Activated CD4-positive, alpha-beta T cell treated with anti-CD3 and anti-CD28 coated beads for 36 hours (primary cell): ENCODE measurements around the gene COMP. TPM values are rescaled to one million over a fixed set of nuclear protein-coding genes. Genes with fewer than 3 reads are reported as not detected.

Source experiments
- ATAC-seq: fragments of 200-7000 bp; cut with Tn5 transposase; one replicate; pipeline ENCODE4 v1.10.0; 2021; ENCODE audit warnings: mild to moderate bottlenecking, moderate library complexity
- CTCF ChIA-PET: fragments of 350-600 bp; sonication (Branson Sonifier 250); formaldehyde crosslinking; loops from one replicate; lab custom pipeline; 2021; ENCODE audit warnings: antibody characterized with exemption; lab: Charles Lee
- POLR2A ChIA-PET: fragments of 350-600 bp; sonication (Branson Sonifier 250); formaldehyde crosslinking; loops from one replicate; lab custom pipeline; 2021; ENCODE audit warnings: antibody characterized with exemption, inconsistent platforms; lab: Charles Lee
- DNase-seq: peaks from one replicate; pipeline ENCODE4 v3.0.0-alpha.2; 2020
- H3K27ac Mint-ChIP-seq: one replicate; pipeline ENCODE4 v1.8.0; 2021; ENCODE audit warnings: mixed read lengths
- H3K27me3 Mint-ChIP-seq: one replicate; pipeline ENCODE4 v1.8.0; 2021; ENCODE audit warnings: mixed read lengths
- H3K36me3 Mint-ChIP-seq: one replicate; pipeline ENCODE4 v1.8.0; 2021; ENCODE audit warnings: low read depth, mixed read lengths
- H3K4me1 Mint-ChIP-seq: one replicate; pipeline ENCODE4 v1.8.0; 2021; ENCODE audit warnings: mixed read lengths
- H3K4me3 Mint-ChIP-seq: one replicate; pipeline ENCODE4 v1.8.0; 2021; ENCODE audit warnings: mild to moderate bottlenecking, moderate library complexity, mixed read lengths
- H3K9me3 Mint-ChIP-seq: one replicate; pipeline ENCODE4 v1.8.0; 2021; ENCODE audit warnings: low read depth, mixed read lengths
- intact Hi-C, 2 experiments: fragments of 100-400 bp; cut with DNase I in 1 of 2; cut with micrococcal nuclease in 1 of 2; formaldehyde crosslinking; loops; one replicate each; pipeline versions ENCODE4 v1.14.2 to v1.15.1; 2022 to 2024; cut with DNase I, micrococcal nuclease
- total RNA-seq, 2 experiments: library from RNA; stranded (reverse); gene quantifications; one replicate each; pipeline ENCODE4 v1.2.3, GENCODE V29; 2021

Gene COMP
- total RNA-seq, 2 experiments from 2014 or later: not detected

DNA sequence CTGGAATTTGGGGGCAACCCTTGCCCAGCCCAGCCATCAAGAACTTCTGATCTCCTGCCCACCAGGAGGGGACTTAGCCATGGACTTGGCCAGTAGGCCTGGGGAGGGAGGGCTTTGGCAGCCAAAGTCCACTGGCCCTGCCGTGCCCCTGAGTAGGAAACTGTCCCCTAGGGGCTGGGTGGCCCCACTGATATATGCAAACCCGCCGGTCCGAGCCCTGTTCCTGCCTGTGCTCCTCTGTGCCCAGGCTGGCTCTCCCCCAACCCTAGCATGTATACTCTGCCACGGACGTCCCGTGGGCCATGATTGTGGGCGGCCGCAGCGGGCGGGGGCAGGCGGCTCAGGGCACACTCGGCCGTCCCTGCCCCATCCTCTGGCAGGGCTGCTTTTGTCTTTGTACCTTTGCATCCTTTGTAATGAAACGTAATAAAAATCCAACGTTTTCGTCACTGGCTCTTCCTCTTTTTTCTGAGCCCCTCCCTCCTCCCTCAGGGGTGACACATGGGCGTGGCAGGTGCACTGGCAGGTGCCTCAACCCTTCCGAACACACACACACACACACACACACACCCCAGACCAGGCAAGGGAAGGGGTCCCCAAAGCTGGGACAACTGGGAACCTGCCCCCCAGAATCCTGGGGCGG lies 9.1 kb downstream of the COMP start:
- no peak for ATAC-seq
- no peaks in the 10 kb centered on the region for H3K9me3 Mint-ChIP-seq
- no peak overlapping the region for H3K4me3 Mint-ChIP-seq
- intact Hi-C loops: loop anchor here in 1 of 2 experiments (10.0 kb wide), 1 partner anchor 187 kb away; no protein-coding TSS in a partner anchor
- H3K36me3 Mint-ChIP-seq: no peaks in the 10 kb centered on the region
- H3K27ac Mint-ChIP-seq: no peak overlapping the region
- DNase-seq: no peak
- peaks cover 19% of the 10 kb centered on the region for H3K27me3 Mint-ChIP-seq
- CTCF ChIA-PET: interaction anchor here (0.7 kb wide), 1 partner anchor 14 kb away, joined by 3 read pairs; no protein-coding TSS in a partner anchor
- peaks cover 11% of the 10 kb centered on the region for H3K4me1 Mint-ChIP-seq
- POLR2A ChIA-PET: no interaction called here

- Mint-ChIP-seq H3K36me3 (no peaks in the 10 kb centered on the region), H3K9me3 (no peaks in the 10 kb centered on the region), H3K27ac (no peak overlapping the region), H3K27me3 (peaks cover 11% of the 10 kb centered on the region), H3K4me3 (no peak overlapping the region), H3K4me1 (peaks cover 7% of the 10 kb centered on the region)
- intact Hi-C loops: loop anchor here in 1 of 2 experiments (10.0 kb wide), 1 partner anchor 186 kb away; no protein-coding TSS in a partner anchor
- ATAC-seq (no peak), DNase-seq (no peak)
- ChIA-PET POLR2A (no interaction called here), CTCF (no interaction called here)
Measured at GRCh38 chr19:18781047-18781600, 10.0 kb downstream of the COMP start.

DNA sequence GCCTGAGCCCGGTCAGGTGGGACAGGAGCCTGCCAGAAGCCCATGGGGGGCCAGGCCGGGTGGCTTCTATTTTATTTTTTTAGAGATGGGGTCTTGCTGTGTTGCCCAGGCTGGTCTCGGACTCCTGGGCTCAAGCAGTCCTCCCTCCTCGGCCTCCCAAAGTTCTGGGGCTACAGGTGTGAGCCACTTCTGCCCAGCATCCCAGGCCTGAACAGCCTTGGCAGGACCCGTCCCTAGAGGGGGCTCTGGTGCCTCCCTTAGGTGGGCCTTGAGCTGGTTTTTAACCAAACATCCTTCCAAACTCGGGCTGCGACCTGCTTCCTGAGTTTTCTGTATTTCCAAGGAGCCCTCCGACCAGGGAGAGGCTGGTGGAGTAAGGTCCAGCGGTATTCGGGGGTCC lies 10.5 kb downstream of the COMP start:
- ATAC-seq: no peak
- POLR2A ChIA-PET: no interaction called here
- intact Hi-C loops: loop anchor here in 1 of 2 experiments (10.0 kb wide), 1 partner anchor 186 kb away; no protein-coding TSS in a partner anchor

DNA sequence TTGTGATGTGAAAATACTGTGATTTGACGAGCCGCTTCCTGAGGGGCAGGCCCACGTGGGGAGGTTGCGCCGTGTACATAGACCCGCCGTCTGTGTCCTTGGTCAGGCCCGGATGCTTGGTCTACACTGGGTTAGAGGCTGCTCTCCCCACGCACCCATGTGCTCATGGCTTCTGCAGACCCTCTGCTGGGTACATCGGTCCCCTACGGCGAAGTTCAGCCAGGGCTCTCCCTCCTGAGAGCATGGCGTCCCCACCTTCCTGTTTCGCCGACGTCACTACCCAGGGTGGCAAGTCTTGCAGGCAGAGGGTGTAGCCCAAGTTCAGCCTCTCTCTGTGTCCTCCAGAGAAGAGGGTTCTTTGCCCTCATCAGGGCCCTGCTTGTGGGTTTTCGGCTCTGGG lies 11.0 kb downstream of the COMP start:
- Mint-ChIP-seq H3K9me3 (no peaks in the 10 kb centered on the region), H3K27me3 (peaks cover 4% of the 10 kb centered on the region)
- intact Hi-C loops: loop anchor here in 1 of 2 experiments (10.0 kb wide), 1 partner anchor 185 kb away; no protein-coding TSS in a partner anchor

More for the DNA sequence above, 10.5 kb downstream of the COMP start:
- H3K4me3 Mint-ChIP-seq: no peak overlapping the region
- no peaks in the 10 kb centered on the region for H3K36me3 Mint-ChIP-seq
- no peaks in the 10 kb centered on the region for H3K9me3 Mint-ChIP-seq
- no peak overlapping the region for H3K27ac Mint-ChIP-seq
- peaks cover 4% of the 10 kb centered on the region for H3K4me1 Mint-ChIP-seq
- DNase-seq: no peak
- H3K27me3 Mint-ChIP-seq: peaks cover 8% of the 10 kb centered on the region
- CTCF ChIA-PET: no interaction called here

GRCh38 chr19:18778826-18779495 lies 12.1 kb downstream of the COMP start:
- ChIA-PET CTCF (interaction anchor here (0.6 kb wide), 1 partner anchor 432 kb away, joined by 3 read pairs; no protein-coding TSS in a partner anchor), POLR2A (no interaction called here)
- Mint-ChIP-seq H3K4me1 (no peaks in the 10 kb centered on the region), H3K27ac (no peak overlapping the region), H3K4me3 (no peak overlapping the region), H3K27me3 (no peaks in the 10 kb centered on the region), H3K9me3 (no peaks in the 10 kb centered on the region), H3K36me3 (no peaks in the 10 kb centered on the region)
- intact Hi-C loops: no loop called here
- no peak for DNase-seq
- no peak for ATAC-seq

More for the DNA sequence above, 11.0 kb downstream of the COMP start:
- ATAC-seq: no peak
- DNase-seq: no peak
- CTCF ChIA-PET: no interaction called here
- POLR2A ChIA-PET: no interaction called here
- no peak overlapping the region for H3K4me3 Mint-ChIP-seq
- no peaks in the 10 kb centered on the region for H3K4me1 Mint-ChIP-seq
- H3K27ac Mint-ChIP-seq: no peak overlapping the region
- no peaks in the 10 kb centered on the region for H3K36me3 Mint-ChIP-seq

- Mint-ChIP-seq H3K36me3 (no peaks in the 10 kb centered on the region), H3K9me3 (no peaks in the 10 kb centered on the region), H3K4me3 (no peak overlapping the region), H3K27ac (no peak overlapping the region), H3K4me1 (no peaks in the 10 kb centered on the region), H3K27me3 (no peaks in the 10 kb centered on the region)
- DNase-seq: no peak
- CTCF ChIA-PET: interaction anchor here (0.5 kb wide), 1 partner anchor 316 kb away, joined by 5 read pairs; no protein-coding TSS in a partner anchor
- peak; percentile 14 for ATAC-seq
- POLR2A ChIA-PET: no interaction called here
- intact Hi-C loops: no loop called here
Measured at GRCh38 chr19:18778076-18778389, 13.1 kb downstream of the COMP start.

DNA sequence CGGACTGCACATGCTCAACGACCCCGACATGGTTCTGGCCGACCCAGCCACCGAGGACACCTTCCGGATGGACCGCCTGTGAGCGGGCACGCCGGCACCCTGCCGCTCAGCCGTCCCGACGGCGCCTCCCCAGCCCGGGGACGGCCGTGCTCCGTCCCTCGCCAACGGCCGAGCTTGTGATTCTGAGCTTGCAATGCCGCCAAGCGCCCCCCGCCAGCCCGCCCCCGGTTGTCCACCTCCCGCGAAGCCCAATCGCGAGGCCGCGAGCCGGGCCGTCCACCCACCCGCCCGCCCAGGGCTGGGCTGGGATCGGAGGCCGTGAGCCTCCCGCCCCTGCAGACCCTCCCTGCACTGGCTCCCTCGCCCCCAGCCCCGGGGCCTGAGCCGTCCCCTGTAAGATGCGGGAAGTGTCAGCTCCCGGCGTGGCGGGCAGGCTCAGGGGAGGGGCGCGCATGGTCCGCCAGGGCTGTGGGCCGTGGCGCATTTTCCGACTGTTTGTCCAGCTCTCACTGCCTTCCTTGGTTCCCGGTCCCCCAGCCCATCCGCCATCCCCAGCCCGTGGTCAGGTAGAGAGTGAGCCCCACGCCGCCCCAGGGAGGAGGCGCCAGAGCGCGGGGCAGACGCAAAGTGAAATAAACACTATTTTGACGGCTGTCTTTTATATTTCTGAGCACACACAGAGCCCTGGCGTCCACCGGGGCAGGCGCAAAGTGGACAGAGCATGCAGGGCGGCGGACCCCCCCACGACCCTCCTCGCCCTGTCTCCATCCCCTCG lies 13.6 kb downstream of the COMP start:
- no peaks in the 10 kb centered on the region for H3K27me3 Mint-ChIP-seq
- H3K9me3 Mint-ChIP-seq: no peaks in the 10 kb centered on the region
- H3K4me3 Mint-ChIP-seq: no peak overlapping the region
- ATAC-seq (no peak), DNase-seq (no peak)
- ChIA-PET POLR2A (no interaction called here), CTCF (no interaction called here)
- H3K36me3 Mint-ChIP-seq: no peaks in the 10 kb centered on the region
- intact Hi-C loops: no loop called here
- no peak overlapping the region for H3K27ac Mint-ChIP-seq
- no peaks in the 10 kb centered on the region for H3K4me1 Mint-ChIP-seq

- no peaks in the 10 kb centered on the region for H3K27me3 Mint-ChIP-seq
- H3K9me3 Mint-ChIP-seq: no peaks in the 10 kb centered on the region
- POLR2A ChIA-PET: interaction anchor here (0.6 kb wide), 1 partner anchor 452 kb away, joined by 3 read pairs; no protein-coding TSS in a partner anchor
- H3K4me3 Mint-ChIP-seq: no peak overlapping the region
- CTCF ChIA-PET: no interaction called here
- no peaks in the 10 kb centered on the region for H3K36me3 Mint-ChIP-seq
- peak; percentile 40 for ATAC-seq
- H3K4me1 Mint-ChIP-seq: no peaks in the 10 kb centered on the region
- intact Hi-C loops: no loop called here
- no peak overlapping the region for H3K27ac Mint-ChIP-seq
- DNase-seq: peak; percentile 36
Measured at GRCh38 chr19:18776736-18777135, 14.4 kb downstream of the COMP start.

- no peaks in the 10 kb centered on the region for H3K36me3 Mint-ChIP-seq
- no peaks in the 10 kb centered on the region for H3K27me3 Mint-ChIP-seq
- ATAC-seq (no peak), DNase-seq (no peak)
- ChIA-PET POLR2A (interaction anchor here (0.6 kb wide), 1 partner anchor 453 kb away, joined by 3 read pairs; no protein-coding TSS in a partner anchor), CTCF (no interaction called here)
- H3K4me1 Mint-ChIP-seq: no peaks in the 10 kb centered on the region
- H3K27ac Mint-ChIP-seq: no peak overlapping the region
- intact Hi-C loops: no loop called here
- no peaks in the 10 kb centered on the region for H3K9me3 Mint-ChIP-seq
- H3K4me3 Mint-ChIP-seq: no peak overlapping the region
Measured at GRCh38 chr19:18776288-18776594, 14.9 kb downstream of the COMP start.

DNA sequence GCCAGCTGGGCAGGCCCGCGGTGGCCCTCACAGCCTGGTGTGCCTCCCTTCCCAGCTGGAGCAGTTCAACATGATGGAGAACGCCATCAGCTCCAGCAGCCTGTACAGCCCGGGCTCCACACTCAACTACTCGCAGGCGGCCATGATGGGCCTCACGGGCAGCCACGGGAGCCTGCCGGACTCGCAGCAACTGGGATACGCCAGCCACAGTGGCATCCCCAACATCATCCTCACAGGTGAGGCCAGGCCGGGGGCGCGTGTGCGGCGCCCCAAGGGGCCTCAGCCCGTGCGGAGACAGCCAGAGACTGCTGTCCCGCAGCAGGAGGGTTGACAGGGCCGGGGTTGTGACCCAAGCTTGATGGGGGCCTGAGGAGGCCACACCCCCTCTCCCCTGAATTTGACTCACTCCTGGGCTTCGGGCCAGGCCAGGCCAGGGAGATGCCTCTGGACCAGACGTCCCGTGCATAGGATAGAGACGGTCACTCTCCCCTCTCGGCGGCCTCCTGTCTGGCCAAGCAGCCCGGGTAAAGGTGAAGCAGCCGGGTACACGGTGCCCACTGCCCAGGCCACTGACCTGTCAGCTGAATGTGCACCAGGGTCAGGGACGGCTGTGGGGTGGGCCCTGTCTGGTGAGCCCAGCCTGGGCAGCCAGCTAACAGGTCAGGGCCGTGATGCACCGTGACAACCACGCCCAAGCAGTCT lies 15.4 kb downstream of the COMP start:
- no peaks in the 10 kb centered on the region for H3K9me3 Mint-ChIP-seq
- intact Hi-C loops: no loop called here
- H3K27ac Mint-ChIP-seq: no peak overlapping the region
- H3K27me3 Mint-ChIP-seq: no peaks in the 10 kb centered on the region
- no peaks in the 10 kb centered on the region for H3K4me1 Mint-ChIP-seq
- ChIA-PET CTCF (interaction anchor here (0.5 kb wide), 1 partner anchor 177 kb away, joined by 3 read pairs; no protein-coding TSS in a partner anchor), POLR2A (interaction anchor here (0.6 kb wide), 1 partner anchor 453 kb away, joined by 3 read pairs; no protein-coding TSS in a partner anchor)
- no peak for DNase-seq
- H3K36me3 Mint-ChIP-seq: no peaks in the 10 kb centered on the region
- no peak for ATAC-seq
- no peak overlapping the region for H3K4me3 Mint-ChIP-seq
